ENCODE data around the gene SPATS2.

The SPATS2 gene

DNA sequence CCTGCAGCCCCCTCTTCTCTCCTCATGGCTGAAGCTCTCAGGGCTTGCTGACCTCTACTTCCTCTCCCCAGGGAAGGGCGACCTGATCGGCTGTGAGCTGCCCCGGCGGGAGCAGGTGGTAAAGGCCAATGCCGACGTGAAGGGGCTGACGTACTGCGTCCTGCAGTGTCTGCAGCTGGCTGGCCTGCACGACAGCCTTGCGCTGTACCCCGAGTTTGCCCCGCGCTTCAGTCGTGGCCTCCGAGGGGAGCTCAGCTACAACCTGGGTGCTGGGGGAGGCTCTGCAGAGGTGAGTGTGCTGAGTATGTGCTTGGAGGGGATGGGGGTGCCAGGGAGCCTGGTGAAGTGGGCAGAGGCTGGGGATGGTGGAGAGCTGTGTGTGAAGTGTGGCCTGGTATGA lies 187.0 kb downstream of the SPATS2 start:
- Histone ChIP-seq H3K4me1 (ENCODE audit: control insufficient read depth, low read length) (peaks cover 36% of the 10 kb centered on the region), H4K20me1 (ENCODE audit: control insufficient read depth, insufficient read depth, low read depth, low read length) (no peaks in the 10 kb centered on the region), H3K27me3 (ENCODE audit: control insufficient read depth, low read length) (peaks cover 3% of the 10 kb centered on the region; the same call in 1 of the 2 replicates), H3K4me2 (ENCODE audit: low read length) (no peak overlapping the region), H3K9me3 (ENCODE audit: control insufficient read depth, insufficient read depth, low read length) (no peaks in the 10 kb centered on the region), H3K4me3 (ENCODE audit: low read length) (no peak overlapping the region), H3K79me2 (ENCODE audit: control insufficient read depth, low read length) (no peaks in the 10 kb centered on the region), H3K9me2 (replicated peaks; ENCODE audit: control insufficient read depth, low read length) (no peaks in the 10 kb centered on the region), H3K27ac (ENCODE audit: low read depth, low read length) (no peak overlapping the region), H3F3A (ENCODE audit: control insufficient read depth, insufficient read depth) (0 out of 2 replicates have a peak, but pooled peaks cover 2% of the 10 kb centered on the region), H3K36me3 (ENCODE audit: control insufficient read depth, low read length) (peaks cover 12% of the 10 kb centered on the region; the same call in 1 of the 2 replicates)
- TF ChIP-seq EZH2phosphoT487 (IDR thresholded peaks at IDR 0.05; ENCODE audit: borderline replicate concordance, low read length): no peak
- TF ChIP-seq, protein P1, sequence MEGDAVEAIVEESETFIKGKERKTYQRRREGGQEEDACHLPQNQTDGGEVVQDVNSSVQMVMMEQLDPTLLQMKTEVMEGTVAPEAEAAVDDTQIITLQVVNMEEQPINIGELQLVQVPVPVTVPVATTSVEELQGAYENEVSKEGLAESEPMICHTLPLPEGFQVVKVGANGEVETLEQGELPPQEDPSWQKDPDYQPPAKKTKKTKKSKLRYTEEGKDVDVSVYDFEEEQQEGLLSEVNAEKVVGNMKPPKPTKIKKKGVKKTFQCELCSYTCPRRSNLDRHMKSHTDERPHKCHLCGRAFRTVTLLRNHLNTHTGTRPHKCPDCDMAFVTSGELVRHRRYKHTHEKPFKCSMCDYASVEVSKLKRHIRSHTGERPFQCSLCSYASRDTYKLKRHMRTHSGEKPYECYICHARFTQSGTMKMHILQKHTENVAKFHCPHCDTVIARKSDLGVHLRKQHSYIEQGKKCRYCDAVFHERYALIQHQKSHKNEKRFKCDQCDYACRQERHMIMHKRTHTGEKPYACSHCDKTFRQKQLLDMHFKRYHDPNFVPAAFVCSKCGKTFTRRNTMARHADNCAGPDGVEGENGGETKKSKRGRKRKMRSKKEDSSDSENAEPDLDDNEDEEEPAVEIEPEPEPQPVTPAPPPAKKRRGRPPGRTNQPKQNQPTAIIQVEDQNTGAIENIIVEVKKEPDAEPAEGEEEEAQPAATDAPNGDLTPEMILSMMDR (IDR thresholded peaks at IDR 0.05; ENCODE audit: low read depth, low read length, poor library complexity, severe bottlenecking): no peak

DNA sequence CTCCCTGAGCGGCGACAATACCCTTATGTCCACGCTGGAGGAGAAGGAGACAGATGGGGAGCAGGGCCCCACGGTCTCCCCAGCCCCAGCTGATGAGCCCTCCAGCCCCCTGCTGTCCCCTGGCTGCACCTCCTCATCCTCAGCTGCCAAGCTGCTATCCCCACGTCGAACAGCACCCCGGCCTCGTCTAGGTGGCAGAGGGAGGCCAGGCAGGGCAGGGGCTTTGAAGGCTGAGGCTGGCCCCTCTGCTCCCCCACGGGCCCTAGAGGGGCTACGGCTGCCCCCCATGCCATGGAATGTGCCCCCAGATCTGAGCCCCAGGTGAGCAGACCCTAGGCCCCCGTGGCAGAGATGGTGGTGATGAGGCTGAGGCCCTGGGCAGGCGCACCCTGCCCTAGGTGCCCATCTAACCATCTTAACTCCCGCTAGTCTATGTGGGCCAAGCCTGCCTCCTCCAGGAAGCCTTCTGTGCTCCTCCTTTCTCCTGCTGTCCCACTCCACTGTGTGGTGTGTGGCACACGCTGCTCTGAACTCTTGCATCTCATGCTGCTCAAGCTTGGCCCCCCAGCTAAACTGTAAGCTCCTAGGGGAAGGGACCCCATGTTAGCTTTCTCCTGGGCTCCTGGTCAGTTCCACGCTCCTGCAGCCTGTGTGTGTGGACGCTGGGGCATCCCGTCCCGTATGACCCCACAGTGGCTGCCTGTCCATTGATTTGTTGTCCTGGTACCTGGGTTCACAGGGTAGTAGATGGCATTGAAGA lies 188.5 kb downstream of the SPATS2 start:
- TF ChIP-seq, protein P1 (IDR thresholded peaks at IDR 0.05; ENCODE audit: low read depth, low read length, poor library complexity, severe bottlenecking): no peak
- TF ChIP-seq EZH2phosphoT487 (IDR thresholded peaks at IDR 0.05; ENCODE audit: borderline replicate concordance, low read length): no peak
- Histone ChIP-seq H3K79me2 (ENCODE audit: control insufficient read depth, low read length) (no peaks in the 10 kb centered on the region), H3K4me3 (ENCODE audit: low read length) (no peak overlapping the region), H3K9me2 (replicated peaks; ENCODE audit: control insufficient read depth, low read length) (no peaks in the 10 kb centered on the region), H3K36me3 (ENCODE audit: control insufficient read depth, low read length) (peaks cover 27% of the 10 kb centered on the region), H3K27me3 (ENCODE audit: control insufficient read depth, low read length) (no peaks in the 10 kb centered on the region), H3K27ac (ENCODE audit: low read depth, low read length) (no peak overlapping the region), H3F3A (ENCODE audit: control insufficient read depth, insufficient read depth) (0 out of 2 replicates have a peak, but pooled peaks cover 2% of the 10 kb centered on the region), H3K4me2 (ENCODE audit: low read length) (no peak overlapping the region), H4K20me1 (ENCODE audit: control insufficient read depth, insufficient read depth, low read depth, low read length) (no peaks in the 10 kb centered on the region), H3K4me1 (ENCODE audit: control insufficient read depth, low read length) (peaks cover 21% of the 10 kb centered on the region), H3K9me3 (ENCODE audit: control insufficient read depth, insufficient read depth, low read length) (no peaks in the 10 kb centered on the region)

DNA sequence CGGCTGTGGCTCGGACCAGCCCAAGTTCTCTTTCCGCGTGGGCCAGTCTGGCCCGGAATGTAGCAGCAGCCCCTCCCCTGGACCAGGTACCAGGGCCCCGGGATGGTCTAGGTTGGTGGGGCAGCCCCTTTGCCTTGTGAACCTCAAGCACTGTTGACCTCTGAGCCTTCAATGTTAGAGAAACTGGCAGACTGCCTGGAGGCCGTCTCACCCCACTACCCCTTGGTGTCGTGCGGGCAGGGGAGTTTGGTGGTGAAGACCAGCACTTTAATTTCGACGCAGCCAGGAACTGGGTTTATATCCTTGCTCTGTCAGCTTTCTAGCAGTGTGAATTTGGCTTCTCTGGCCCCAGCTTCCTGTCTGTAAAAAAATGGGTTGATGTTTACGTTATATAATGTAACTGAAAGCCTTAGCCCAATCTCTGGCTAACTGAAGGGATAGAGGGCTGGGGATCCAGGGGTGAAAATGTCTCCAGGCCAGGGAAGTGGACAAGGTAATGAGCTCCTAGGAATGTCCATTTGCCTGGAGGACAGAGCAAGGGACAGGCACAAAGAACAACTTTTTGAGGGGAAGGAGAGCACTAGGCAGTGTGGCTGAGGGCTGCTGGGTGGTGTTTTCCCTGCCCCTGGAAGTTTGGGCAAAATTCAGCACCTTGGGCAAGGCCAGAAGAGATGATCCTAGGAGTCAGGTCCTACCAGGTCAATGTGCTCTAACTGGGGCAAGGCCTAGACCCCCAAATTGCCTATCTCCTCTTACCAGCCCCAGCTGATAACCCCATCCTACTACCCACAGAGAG lies 189.3 kb downstream of the SPATS2 start:
- 0 out of 2 replicates have a peak, but pooled peaks cover 2% of the 10 kb centered on the region for H3F3A ChIP-seq (ENCODE audit: control insufficient read depth, insufficient read depth)
- no peak overlapping the region for H3K4me3 ChIP-seq (ENCODE audit: low read length)
- H3K9me2 ChIP-seq (replicated peaks; ENCODE audit: control insufficient read depth, low read length): no peaks in the 10 kb centered on the region
- H3K9me3 ChIP-seq (ENCODE audit: control insufficient read depth, insufficient read depth, low read length): no peaks in the 10 kb centered on the region
- peaks cover 32% of the 10 kb centered on the region for H3K36me3 ChIP-seq (ENCODE audit: control insufficient read depth, low read length)
- H3K27ac ChIP-seq (ENCODE audit: low read depth, low read length): no peak overlapping the region
- H4K20me1 ChIP-seq (ENCODE audit: control insufficient read depth, insufficient read depth, low read depth, low read length): no peaks in the 10 kb centered on the region
- TF ChIP-seq EZH2phosphoT487 (IDR thresholded peaks at IDR 0.05; ENCODE audit: borderline replicate concordance, low read length): no peak
- TF ChIP-seq, protein P1 (IDR thresholded peaks at IDR 0.05; ENCODE audit: low read depth, low read length, poor library complexity, severe bottlenecking): no peak
- H3K4me1 ChIP-seq (ENCODE audit: control insufficient read depth, low read length): peaks cover 19% of the 10 kb centered on the region
- H3K4me2 ChIP-seq (ENCODE audit: low read length): no peak overlapping the region
- H3K27me3 ChIP-seq (ENCODE audit: control insufficient read depth, low read length): no peaks in the 10 kb centered on the region
- no peaks in the 10 kb centered on the region for H3K79me2 ChIP-seq (ENCODE audit: control insufficient read depth, low read length)
